ENCODE results near the gene CCDC97.
A peak's percentile ranks its signal among the peaks of the same experiment; 100 is the strongest.
"Not testable (repeated sequence)": the region's sequence is repeated elsewhere in the genome, so short reads cannot be mapped to it uniquely, and the experiment has no call there.

Gene CCDC97

DNA sequence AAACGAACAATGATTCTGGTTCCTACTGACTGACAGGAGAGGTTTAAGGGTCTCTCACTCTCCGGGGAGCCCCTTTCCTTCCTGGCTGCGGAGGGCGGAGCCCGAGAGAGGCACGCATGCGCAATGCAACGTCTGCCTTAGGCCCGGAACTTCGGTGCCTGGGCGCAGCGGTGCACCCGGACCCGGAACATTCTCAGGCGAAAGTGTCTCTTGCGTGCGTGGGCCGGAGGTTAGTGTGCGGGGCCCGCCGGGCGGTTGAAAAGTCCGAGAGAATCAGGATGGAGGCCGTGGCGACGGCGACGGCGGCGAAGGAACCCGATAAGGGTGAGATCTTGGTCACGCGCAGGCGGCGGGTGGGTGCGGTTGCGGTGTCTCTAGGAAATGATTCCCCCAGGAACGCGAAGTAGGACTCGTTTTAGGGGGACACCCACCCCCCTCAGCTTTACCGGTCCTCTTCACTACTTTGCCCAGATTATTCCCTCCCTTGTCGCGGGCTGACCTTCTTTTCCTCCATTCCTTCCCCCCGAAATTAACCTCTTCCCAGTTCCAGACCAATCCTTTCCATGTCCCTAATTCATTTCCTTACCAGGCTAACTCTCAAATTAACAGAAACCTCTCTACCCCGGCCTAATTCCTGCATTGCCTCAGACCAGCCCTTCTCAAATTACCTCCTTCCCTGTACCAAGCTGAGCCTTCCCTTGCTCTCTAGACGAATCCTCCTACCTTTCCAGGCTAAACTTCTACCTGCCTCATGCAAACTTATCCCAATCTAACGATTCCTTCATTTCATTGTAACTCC lies at the start of gene CCDC97:
CCDC97 (plus strand) TSS at position 140 of the 799 bp plus-strand sequence; CDS start at position 279, 139 bp downstream.
- peak; percentile 79 to 83 (median 81) for DNase-seq (ENCODE audit: low read depth in 3 of 3)

DNA sequence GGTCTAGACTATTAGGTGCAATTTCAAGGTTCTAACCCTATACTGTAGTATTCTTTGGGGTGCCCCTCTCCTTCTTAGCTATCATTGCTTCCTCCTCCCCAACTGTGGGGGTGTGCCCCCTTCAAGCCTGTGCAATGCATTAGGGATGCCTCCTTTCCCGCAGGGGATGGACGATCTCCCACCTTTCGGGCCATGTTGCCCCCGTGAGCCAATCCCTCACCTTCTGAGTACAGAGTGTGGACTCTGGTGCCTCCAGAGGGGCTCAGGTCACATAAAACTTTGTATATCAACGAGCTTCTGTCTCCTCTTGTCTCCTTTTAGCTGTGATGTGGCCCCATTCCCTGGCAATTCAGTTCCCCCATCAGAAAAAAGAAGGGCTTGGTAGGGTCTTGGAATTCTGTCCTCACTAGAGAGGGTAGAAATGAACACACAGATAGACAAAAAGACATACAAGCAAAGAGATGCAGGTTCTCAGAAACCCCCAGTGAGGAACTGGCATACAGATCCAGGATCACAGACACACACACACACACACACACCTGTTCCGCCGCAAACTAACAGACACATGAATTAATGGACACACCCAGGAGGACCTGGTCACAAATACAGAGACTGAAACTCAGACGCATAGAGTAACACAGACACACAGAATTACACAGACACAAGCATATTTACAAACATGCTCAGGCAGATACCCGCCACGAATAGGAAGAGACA lies 48.3 kb upstream of the CCDC97 start:
- peak in 1 of 3 donors; percentile 7 for DNase-seq (ENCODE audit: low read depth in 3 of 3)

DNA sequence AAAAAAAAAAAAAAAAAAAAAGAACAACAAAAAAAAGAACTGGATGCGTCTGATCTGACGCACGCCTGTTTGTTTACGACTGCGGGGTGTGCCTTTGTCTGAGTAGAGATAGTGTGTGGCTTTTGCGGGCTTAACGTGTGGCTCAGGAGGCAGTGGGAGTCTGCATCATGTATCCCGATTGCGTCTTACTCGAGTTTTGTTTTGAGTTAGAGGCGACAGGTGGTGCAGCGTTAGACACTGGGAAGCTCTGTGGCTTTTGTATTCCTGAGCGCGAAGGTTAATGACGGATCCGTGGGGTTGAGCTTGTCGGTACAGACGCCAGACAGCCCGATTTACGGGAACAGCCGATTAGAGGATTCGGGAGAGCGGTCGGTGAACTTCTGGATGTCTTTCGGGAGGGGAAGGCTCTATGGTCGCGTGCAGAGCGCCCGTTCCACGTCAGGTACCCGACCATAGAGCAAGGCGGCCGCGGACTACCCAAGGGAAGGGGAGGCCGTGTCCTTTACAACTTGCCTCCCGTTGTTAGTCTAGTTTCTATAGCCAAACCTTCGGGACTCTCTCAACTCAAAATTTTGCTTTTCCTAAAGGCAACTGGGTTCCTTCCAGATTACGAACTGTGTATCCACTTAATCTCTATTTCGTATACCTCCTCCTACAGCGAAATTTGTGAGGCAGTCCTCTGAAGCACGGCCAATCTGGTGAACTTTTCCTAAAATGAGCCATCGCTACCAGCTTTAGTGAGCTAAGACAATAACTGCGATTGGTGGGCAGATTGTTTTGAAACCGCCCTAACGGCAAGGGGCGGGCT lies 46.7 kb upstream of the CCDC97 start:
- peak; percentile 69 to 82 (median 72) for DNase-seq (ENCODE audit: low read depth in 3 of 3)

DNA sequence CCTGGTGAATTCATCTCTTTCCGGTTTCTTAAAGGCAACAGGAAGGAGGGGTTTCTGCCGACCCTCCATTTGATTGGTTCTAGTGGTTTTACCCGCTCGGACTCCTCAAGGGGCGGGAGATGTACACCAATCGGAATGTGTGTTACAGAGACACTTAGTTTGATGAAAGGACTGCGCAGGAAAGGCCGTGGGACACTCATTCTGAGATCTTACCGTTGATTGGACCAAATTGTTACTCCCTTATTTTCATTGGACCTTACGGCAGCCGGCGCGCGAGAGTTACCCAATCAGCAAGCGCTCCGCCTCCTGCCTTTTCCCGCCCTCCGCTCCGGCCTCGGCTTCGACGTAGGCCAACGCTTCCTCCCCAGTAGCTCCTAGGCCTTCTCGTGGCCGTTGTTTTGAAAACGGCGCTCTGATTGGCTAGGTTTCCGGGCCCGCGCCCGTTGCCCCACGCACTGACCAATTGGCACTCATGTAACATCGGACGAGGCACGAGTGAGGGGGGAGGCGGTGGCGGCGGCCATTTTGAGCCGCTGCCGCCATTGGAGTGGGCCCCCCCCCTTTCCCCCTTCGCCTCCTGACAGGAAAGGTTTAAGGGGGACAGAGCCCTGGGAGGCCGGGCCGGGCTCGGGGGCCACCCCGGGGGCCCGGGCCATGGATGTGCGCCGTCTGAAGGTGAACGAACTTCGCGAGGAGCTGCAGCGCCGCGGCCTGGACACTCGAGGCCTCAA lies 46.0 kb upstream of the CCDC97 start, which contains the start of gene HNRNPUL1:
HNRNPUL1 (plus strand) TSS at position 523 of the 731 bp plus-strand sequence; CDS start at position 655, 132 bp downstream.
- peak; percentile 98 for DNase-seq (ENCODE audit: low read depth in 3 of 3)

DNA sequence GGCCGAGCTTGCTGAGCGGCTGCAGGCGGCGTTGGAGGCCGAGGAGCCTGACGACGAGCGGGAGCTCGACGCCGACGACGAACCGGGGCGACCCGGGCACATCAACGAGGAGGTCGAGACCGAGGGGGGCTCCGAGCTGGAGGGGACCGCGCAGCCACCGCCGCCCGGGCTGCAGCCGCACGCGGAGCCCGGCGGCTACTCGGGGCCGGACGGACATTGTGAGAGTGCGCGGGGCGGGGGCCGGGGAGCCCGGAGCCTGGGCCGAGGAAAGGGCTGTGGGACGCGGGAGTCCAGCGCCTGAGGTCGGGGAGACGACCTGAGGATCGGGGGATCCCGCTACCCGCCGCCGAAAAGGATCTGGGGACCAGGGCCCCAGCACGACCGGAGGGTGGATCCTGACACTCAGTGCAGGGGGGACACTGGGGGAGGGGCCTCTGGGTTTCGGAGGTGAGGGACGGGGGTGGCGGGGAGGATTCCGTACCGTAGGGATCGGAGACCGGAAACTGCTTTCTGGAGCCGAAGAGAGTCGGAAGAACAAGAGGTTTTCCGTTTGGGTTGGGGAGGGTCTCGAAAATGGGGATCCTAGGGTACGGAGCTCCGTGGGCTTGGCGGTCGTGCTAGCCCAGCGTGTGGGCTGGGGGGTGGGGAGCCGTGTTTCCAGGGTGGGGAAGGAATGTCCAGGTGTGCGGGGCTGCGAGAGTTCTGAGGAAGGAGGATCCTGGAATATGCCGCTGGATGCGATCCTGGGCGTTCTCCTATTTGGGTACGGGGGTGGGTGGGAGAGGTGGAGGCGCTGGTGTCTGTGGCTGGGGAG lies 45.2 kb upstream of the CCDC97 start:
- peak; percentile 30 to 72 (median 43) for DNase-seq (ENCODE audit: low read depth in 3 of 3)

DNA sequence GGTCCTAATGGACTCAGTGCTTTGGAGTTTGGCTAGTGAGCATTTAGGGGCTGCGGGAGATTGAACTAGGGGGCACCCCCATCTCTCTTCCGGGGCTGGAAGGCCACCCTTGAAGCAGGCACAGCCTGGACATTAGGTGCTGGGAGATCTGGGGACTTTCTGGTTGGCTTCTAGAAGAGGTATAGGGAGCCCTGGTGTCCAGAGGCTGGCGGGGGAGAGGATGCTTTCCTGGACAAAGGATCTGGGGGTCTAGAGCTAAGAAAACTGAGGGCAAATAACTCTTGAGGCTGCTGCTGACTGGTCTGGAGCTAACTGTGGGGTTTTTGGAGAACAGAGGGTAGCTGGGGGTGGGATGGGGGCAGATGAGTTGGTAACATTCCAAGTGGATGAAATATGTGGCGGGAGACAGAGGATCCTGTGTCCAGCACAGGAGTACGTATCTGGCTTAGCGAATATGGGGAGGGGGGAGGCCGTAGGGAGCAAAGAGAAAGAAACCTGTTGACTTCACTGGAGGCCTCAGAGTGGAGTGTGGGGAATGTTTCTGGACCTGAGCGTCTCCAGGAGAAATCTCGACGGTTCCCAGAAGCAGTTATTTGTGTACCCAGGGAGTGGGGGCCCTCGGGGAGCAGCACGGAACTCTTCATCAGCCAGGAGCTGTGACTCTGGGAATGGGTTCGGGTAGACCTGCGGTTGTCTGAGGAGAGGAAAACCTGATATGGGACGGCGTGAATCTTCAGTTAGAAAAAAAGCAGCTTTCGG lies 44.4 kb upstream of the CCDC97 start:
- peak in 1 of 3 donors; percentile 6 for DNase-seq (ENCODE audit: low read depth in 3 of 3)

DNA sequence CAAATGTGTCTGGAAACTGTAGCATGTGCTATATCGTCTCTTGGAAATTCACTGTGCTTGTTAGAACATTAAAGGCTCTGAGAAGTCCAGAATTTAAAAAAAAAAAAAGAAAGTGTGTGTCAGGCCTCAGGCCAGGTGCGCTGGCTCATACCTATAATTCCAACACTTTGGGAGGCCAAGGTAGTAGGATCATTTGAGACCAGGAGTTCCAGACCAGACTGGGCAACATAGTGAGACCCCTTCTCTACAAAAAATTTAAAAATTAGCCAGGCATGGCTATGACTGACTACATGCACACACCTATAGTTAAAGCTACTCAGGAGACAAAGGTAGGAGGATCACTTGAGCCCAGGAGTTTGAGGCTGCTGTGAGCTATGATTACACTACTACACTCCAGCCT lies 40.9 kb upstream of the CCDC97 start:
- DNase-seq (ENCODE audit: low read depth in 3 of 3): no peak

DNA sequence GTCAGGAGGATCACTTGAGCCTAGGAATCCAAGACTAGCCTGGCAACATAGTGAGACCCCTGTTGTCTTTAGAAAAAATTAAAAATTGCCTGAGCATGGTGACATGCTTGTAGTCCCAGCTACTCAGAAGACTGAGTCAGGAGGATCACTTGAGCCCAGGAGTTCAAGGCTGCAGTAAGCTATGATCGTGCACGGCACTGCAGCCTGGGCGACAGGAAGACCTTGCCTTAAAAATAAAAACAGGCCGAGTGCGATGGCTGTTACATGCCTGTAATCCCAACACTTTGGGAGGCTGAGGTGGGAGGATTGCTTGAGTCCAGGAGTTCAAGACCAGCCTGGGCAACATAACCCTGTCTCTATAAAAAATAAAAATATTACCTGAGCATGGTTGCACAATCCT lies 40.4 kb upstream of the CCDC97 start:
- no peak for DNase-seq (ENCODE audit: low read depth in 3 of 3)

DNA sequence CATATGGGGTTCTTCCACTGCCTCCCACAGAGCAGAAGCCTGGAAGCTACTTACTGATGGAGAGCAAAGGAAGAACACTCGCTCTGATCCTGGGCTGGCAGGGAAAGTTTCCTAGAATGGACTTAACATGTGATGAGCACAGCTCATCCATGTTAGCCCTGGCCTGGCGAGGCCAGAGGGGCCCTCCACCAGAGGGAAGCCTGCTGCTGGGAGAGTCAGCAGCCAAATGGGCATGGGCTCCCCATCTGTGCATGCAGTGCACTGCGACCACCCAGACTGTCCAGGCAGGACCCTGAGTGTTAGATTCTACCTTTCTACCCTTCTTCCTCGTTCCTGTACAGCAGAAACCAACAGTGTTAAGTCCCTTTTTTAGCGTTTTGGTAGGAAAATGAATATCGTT lies 36.9 kb upstream of the CCDC97 start:
- no peak for DNase-seq (ENCODE audit: low read depth in 3 of 3)

DNA sequence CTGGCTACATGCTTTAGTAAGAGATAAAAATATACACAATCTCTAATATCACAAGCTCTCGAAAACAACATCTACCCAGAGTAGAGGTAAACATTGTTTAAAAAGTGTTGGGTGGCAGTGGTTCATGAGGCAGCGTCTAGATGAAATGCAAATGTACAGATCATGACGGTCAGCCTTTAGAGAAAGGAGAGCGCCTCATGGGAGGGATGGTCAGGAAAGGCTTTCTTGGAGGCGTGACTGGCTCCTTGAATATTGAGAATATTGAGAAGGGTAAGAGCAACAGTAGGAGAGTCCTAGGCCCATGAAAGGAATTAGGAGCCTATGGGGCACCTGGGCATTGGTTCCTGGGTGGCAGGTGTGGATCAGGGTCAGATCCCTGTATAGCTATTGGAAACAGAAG lies 35.2 kb upstream of the CCDC97 start:
- DNase-seq (ENCODE audit: low read depth in 3 of 3): no peak

DNA sequence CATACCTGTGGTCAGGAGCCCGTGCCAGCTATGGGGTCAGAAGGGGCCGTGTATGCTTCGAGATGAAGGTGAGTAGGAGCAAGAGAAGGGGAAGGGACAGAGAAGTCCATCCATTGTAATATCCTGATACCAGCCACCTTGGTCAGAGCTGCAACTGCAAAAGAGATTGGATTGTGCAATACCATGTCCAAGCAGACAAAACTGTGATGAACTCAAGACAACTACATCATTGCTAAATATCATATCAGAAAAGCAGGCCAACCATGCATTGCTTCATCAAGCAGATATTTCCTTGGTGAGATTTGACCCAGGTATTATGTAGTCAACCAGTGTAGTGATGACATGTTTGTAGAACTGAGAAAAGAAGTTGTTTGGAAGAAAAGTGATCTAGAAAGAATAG lies 33.7 kb upstream of the CCDC97 start:
- DNase-seq (ENCODE audit: low read depth in 3 of 3): no peak

DNA sequence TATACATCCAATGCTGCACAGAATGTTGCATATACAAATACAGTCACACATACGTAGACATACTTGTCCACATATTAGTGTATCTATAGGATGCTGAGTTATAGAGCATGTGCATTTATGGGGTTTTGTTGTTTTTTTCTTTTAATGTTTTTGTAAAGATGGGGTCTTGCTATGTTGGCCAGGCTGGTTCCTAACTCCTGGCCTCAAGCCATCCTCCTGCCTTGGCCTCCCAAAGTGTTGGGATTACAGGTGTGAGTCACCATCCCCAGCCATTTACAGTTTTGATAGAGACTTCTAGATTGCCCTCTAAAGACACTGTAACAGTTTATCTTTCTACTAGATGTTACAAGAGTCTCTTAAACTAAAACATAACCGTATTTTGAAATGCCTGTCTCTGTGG lies 31.5 kb upstream of the CCDC97 start:
- DNase-seq (ENCODE audit: low read depth in 3 of 3): no peak

DNA sequence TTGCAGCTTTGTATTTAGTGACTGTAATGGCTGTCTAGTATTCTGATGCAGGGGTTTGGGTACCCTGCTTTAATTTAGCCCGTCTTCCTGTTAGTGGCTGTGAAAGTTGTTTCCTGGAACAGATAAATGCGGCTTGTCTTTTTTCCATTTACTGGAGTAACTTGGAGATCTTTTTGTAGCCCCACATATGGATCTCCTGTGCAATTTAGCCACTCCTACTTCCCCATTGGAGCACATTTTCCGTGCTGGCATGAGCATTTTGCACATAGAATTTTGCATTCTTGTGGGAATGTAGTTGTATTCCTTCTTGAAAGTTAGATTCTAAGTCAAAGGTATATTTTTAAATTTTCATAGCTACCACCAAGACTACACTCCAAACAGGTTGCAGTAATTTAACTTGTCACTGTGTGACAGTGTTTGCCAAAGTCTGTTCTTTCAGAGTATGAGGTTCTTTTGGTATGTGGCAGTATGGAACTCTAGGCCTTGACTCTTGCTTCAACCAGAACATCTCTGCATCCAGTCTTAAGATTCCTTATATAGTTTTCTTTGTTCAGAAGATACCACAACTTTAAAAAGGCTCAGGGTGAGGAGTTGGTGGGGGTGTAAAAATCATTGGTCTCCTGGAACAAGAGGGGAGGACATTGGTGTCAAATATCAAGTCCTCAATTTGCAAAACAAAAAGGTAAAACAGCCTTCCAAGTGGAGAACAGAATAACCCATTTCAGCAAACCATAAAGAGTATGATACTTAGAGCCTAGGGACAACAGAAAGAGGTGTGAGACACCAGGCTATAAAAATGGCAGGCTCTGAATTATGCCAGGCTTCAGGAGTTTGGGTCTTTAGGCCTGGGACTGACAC lies 21.1 kb upstream of the CCDC97 start:
- no peak for DNase-seq (ENCODE audit: low read depth in 3 of 3)

DNA sequence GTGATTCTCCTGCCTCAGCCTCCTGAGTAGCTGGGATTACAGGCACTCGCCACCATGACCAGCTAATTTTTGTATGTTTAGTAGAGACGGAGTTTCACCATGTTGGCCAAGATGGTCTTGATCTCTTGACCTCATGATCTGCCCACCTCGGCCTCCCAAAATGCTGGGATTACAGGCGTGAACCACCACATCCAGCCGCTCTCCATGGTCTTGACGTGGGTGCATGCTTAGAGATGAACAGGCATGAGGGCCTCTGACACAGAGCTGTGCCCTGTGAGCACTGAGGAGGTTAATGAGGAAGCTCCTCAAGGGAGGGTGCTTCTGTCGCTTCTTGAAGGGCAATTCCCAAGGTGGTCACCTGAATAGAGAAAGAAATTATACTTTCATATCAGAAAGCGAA lies 20.2 kb upstream of the CCDC97 start:
- DNase-seq (ENCODE audit: low read depth in 3 of 3): not testable (repeated sequence)

DNA sequence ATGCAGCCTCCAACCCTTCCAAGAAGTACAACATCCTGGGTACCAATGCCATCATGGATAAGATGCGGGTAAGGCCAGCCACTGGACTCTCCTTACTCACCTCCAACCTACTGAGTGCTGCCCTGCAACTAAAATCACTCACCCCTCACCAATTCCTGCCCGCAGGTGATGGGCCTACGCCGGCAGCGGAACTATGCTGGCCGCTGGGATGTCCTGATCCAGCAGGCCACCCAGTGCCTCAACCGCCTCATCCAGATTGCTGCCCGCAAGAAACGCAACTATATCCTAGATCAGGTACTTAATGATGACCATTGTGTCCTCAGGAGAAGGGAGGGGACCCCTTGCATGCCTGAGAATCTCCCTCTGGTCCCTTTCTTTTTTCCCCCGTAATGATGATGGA lies 15.6 kb upstream of the CCDC97 start:
- DNase-seq (ENCODE audit: low read depth in 3 of 3): no peak

DNA sequence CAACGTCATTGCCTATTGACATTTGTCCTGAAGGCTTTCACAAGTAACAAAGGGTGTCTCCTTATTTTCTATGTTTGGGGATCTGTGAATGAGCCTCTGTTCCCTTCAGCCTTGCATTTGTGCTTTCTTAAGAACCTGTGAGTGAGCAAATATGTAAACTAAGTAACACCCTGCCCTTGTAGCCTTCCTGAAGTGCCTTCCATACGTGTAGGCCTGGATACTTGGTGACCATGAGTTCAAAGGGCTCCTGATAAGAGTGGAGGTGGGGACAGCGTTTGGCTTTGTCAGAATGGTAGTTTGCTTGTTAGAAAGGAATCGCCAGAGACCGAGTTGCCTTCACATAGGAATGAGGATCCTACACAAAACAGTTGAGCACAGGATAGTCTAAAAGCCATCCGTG lies 14.5 kb upstream of the CCDC97 start:
- no peak for DNase-seq (ENCODE audit: low read depth in 3 of 3)

DNA sequence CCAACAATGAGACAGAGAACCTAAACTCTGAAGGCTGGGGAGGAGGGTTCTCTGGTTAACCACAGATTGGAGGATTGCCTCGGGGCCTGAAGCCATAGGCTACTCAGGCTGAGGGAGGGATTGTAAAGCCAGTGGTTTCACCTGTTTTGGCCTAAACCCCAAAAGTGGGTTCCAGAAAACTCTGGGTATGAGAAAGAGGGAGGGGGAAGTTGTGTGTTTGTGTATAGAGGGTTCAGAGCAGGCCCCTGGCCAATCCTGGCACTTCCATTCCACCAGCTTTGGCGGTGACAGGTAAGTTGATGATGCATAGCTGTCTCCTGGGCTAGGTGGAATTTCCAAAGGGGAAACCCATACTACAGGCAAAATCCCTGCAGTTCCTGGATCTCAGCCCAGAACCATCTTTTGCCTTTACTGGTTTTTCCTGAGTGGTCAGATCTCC lies 13.5 kb upstream of the CCDC97 start:
- no peak for DNase-seq (ENCODE audit: low read depth in 3 of 3)

DNA sequence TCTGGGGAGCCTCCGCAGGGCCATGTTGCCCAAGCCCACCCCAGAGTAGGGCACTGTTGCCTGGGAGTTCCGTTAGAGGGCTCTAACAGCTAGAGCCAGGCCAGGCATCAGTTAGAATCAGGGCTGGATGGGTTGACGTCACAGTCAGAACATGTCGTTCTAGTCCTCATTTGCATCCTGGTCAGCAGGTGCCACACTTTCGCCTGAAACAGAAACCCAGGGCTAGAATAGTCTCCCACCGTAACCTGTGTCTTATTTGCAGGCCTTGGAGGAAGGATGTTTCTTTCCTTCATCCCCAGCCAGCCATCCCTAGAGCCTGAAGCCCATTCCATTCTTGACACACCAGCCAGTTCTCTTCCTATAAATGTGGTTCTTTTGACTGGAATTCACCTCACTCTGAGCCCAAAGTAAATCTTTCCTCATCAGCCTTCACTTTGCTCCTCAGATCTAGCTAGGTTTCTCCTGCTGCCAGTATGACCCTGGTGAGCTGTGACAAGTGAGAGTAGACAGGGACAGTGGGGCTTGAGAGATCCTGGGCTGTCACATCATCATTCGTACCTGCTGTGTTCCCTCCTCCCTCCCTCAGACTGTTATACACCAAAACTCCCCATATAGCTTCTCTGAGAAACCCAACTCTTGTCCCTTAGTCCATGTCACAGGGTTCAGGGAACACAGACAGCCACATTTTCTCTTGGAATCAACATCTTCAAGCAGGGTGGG lies 12.2 kb upstream of the CCDC97 start:
- DNase-seq (ENCODE audit: low read depth in 3 of 3): no peak
